Colonic mucosa (tissue), 4 donors: ENCODE measurements around the gene KIAA1549. TPM values are rescaled to one million over a fixed set of nuclear protein-coding genes. Genes with fewer than 3 reads are reported as not detected.
"Not testable (repeated sequence)": the region's sequence is repeated elsewhere in the genome, so short reads cannot be mapped to it uniquely, and the experiment has no call there.

ENCODE experiments used
- DNase-seq: peaks from one replicate; pipeline ENCODE4 v3.0.0-alpha.2; 2020
- H3K27ac ChIP-seq: fragments of 200-600 bp; one replicate; pipeline ENCODE4 v1.8.0; 2021
- H3K27me3 ChIP-seq: fragments of 200-600 bp; one replicate; pipeline ENCODE4 v1.8.0; 2021
- H3K36me3 ChIP-seq: fragments of 200-600 bp; one replicate; pipeline ENCODE4 v1.8.0; 2021
- H3K4me1 ChIP-seq: fragments of 200-600 bp; one replicate; pipeline ENCODE4 v1.8.0; 2021; ENCODE audit warnings: mild to moderate bottlenecking
- H3K4me3 ChIP-seq: fragments of 200-600 bp; one replicate; pipeline ENCODE4 v1.8.0; 2021
- H3K9ac ChIP-seq, 2 donors: one replicate each; pipeline ENCODE4 v1.7.0; 2013; ENCODE audit warnings: control low read depth in 2 of 2, low read depth in 2 of 2, low read length in 2 of 2
- H3K9me3 ChIP-seq: fragments of 200-600 bp; one replicate; pipeline ENCODE4 v1.8.0; 2021
- CTCF ChIP-seq: fragments of 200-600 bp; IDR thresholded peaks from one replicate; pipeline ENCODE4 v1.8.0; 2022; ENCODE audit warnings: antibody characterized with exemption, mild to moderate bottlenecking
- intact Hi-C: fragments of 100-400 bp; cut with DNase I; formaldehyde crosslinking; loops from one replicate; pipeline ENCODE4 v1.14.1; 2022
- total RNA-seq, 2 donors: library from RNA; stranded (reverse); fragmentation: NEBNext Ultra II Directional in 1 of 2; extraction: Animal tissue kit (Norgen Biotek cat#: 25700) in 1 of 2; gene quantifications; one replicate each; pipeline ENCODE4 v1.2.1, GENCODE V29; 2021
- donor health status: healthy.
- donor health status: DM: no; HTN: no; CAD: no.
- donor health status: DM: no; HTN: no; CAD: no.

Gene KIAA1549
- total RNA-seq, result 1 to 10 TPM; 2.9 to 3.5 TPM

DNA sequence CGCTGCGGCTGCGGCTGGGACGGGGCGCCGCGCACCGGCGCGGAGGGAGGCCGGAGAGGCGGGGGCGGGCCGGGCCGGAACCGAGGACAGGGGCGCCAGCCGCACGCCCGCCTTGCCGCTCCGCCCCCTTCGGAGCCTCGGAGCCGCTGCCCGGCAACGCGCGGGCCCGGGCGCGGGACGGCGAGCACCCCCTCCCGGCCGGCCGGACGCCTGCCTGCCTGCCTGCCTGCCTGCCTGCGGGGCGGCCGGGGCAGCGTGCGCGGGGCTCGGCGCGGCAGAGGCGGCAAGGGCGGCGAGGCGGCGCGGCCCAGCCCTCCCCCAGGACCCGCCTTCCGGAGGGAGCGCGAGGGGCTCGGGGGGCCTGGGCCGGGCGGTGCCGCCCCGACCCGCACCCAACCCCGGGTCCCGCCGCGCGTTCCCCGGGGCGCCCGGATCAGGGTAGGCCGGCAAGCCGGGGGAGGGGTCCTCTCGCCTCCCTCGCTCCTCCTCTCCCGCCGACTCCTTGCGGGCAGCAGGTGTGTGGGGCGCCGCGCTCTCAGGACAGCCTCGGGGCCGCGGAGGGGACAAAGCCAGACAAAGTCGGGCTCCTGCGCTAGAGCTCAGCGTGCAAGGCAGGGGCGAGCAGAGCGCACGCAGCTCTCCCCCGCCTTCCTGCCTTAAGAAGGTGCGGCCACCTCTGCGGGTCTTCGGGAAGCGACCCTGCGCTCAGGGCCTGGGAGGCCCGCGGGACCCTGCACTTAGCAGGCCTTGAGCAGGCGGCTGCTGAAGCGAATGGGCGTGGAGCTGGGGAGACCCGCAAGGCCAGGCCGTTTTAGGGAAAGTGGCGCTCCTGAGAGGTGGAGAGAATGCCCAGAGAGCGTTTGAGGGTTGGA, at the start of gene KIAA1549:
Gene KIAA1549, minus strand, starts transcription at position 58 of the 872 bp plus-strand sequence. CDS start 120 bp downstream, outside the sequence.
- DNase-seq, result peak; percentile 61
- intact Hi-C loops, result loop anchor here (5.0 kb wide), 1 partner anchor 94 kb away; no protein-coding TSS in a partner anchor
- no peak within 1 kb of the TSS for H3K27ac ChIP-seq
- H3K27me3 ChIP-seq, result no peaks in the 10 kb centered on the region
- peak within 1 kb of the TSS; percentile 60 for H3K4me3 ChIP-seq
- H3K9ac ChIP-seq, result peak within 1 kb of the TSS; percentile 46 to 66
- no peaks in the 10 kb centered on the region for H3K9me3 ChIP-seq
- H3K36me3 ChIP-seq, result no peaks in the 10 kb centered on the region
- no peak for TF ChIP-seq CTCF
- no peaks in the 10 kb centered on the region for H3K4me1 ChIP-seq

DNA sequence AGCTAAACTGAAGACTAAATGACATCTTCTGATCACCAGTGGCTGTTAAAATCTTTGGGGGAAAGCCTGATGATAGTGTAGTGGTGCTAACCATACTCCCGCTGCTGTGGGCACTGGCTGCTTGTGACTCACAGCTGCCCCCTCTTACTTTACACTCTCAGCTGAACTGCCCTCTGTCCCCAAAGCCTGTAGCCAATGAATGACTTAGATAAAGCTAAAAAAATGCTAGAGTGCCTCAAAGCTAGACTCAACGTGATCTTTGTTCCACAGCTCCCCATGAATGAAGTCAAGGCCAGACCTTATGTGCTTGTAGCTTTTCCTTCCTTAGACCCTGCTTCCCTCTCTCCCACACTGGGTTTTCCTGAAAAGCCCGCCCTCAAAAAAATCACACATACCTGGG, 48.2 kb upstream of the KIAA1549 start:
- Histone ChIP-seq H3K36me3 (no peaks in the 10 kb centered on the region), H3K4me3 (no peak overlapping the region), H3K4me1 (no peaks in the 10 kb centered on the region), H3K9me3 (no peaks in the 10 kb centered on the region), H3K27ac (no peak overlapping the region), H3K27me3 (no peaks in the 10 kb centered on the region), H3K9ac (no peak overlapping the region)
- DNase-seq, result no peak
- intact Hi-C loops, result no loop called here
- TF ChIP-seq CTCF, result no peak

- Histone ChIP-seq H3K4me3 (no peak overlapping the region), H3K27me3 (no peaks in the 10 kb centered on the region), H3K9me3 (no peaks in the 10 kb centered on the region), H3K36me3 (no peaks in the 10 kb centered on the region), H3K4me1 (no peaks in the 10 kb centered on the region), H3K9ac (no peak overlapping the region), H3K27ac (no peak overlapping the region)
- intact Hi-C loops, result no loop called here
- DNase-seq, result no peak
- TF ChIP-seq CTCF, result no peak
These were observed 45.4 kb upstream of the KIAA1549 start for GRCh38 chr7:139026551-139026950.

GRCh38 chr7:139025861-139026260, 44.7 kb upstream of the KIAA1549 start:
- not testable (repeated sequence) for H3K36me3 ChIP-seq

DNA sequence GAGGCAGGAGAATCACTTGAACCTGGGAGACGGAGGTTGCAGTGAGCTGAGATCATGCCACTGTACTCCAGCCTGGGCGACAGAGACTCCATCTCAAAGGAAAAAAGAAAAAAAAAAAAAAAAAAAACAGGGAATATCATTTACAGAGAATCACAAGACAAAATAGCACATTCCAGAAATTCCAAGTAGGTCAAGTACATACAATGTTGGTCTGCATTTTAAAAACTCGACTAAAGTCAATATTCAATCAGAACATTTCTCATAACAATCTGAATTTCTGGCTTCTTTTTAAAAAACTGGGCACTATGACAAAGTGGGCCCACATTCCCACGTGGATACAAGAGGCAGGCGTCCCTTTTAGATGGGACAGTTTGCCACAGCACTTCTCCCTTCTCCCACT, 41.9 kb upstream of the KIAA1549 start:
- H3K36me3 ChIP-seq, result no peaks in the 10 kb centered on the region
- H3K27me3 ChIP-seq, result no peaks in the 10 kb centered on the region
- H3K4me3 ChIP-seq, result no peak overlapping the region
- no peaks in the 10 kb centered on the region for H3K9me3 ChIP-seq
- H3K4me1 ChIP-seq, result no peaks in the 10 kb centered on the region
- TF ChIP-seq CTCF, result no peak
- intact Hi-C loops, result no loop called here
- no peak overlapping the region for H3K27ac ChIP-seq
- no peak overlapping the region for H3K9ac ChIP-seq
- no peak for DNase-seq

More at GRCh38 chr7:139025861-139026260, 44.7 kb upstream of the KIAA1549 start:
- H3K27ac ChIP-seq, H3K9me3 ChIP-seq, intact Hi-C loops, H3K9ac ChIP-seq, H3K27me3 ChIP-seq, H3K4me1 ChIP-seq, H3K4me3 ChIP-seq, DNase-seq: not testable (repeated sequence)

GRCh38 chr7:139022286-139022685, 41.1 kb upstream of the KIAA1549 start:
- no peaks in the 10 kb centered on the region for H3K9me3 ChIP-seq
- no peak for TF ChIP-seq CTCF
- intact Hi-C loops, result no loop called here
- no peak overlapping the region for H3K9ac ChIP-seq
- DNase-seq, result no peak
- no peak overlapping the region for H3K4me3 ChIP-seq
- no peak overlapping the region for H3K27ac ChIP-seq
- H3K36me3 ChIP-seq, result no peaks in the 10 kb centered on the region
- H3K27me3 ChIP-seq, result no peaks in the 10 kb centered on the region
- H3K4me1 ChIP-seq, result no peaks in the 10 kb centered on the region
